Sigmoid colon (tissue), 7 donors: Measurements from ENCODE around the gene NDUFB10. TPM values are rescaled to one million over a fixed set of nuclear protein-coding genes. Genes with fewer than 3 reads are reported as not detected.

Experiments
- DNase-seq: peaks from one replicate; pipeline ENCODE4 v3.0.0-alpha.2; 2019
- H3K27ac ChIP-seq, 4 donors: fragments of 200-600 bp; sonication (generic); one replicate each; pipeline ENCODE4 v1.5.1; 2016 to 2019; ENCODE audit warnings: mild to moderate bottlenecking in 1 of 4
- H3K27me3 ChIP-seq, 3 donors: fragments of 200-600 bp; sonication (generic); one replicate each; pipeline ENCODE4 v1.5.1; 2019; ENCODE audit warnings: mild to moderate bottlenecking in 1 of 3
- H3K36me3 ChIP-seq, 4 donors: fragments of 200-600 bp; sonication (generic); one replicate each; pipeline ENCODE4 v1.5.1; 2016 to 2019
- H3K4me1 ChIP-seq, 4 donors: fragments of 200-600 bp; sonication (generic); one replicate each; pipeline ENCODE4 v1.5.1; 2017 to 2019
- H3K4me3 ChIP-seq, 4 donors: fragments of 200-600 bp; sonication (generic); one replicate each; pipeline ENCODE4 v1.5.1; 2017 to 2019; ENCODE audit warnings: mild to moderate bottlenecking in 2 of 4, moderate library complexity in 1 of 4
- H3K9me3 ChIP-seq, 4 donors: fragments of 200-600 bp in 3 of 4; sonication (generic) in 3 of 4; one replicate each; pipeline versions ENCODE4 v1.5.1 to v1.6.1; 2013 to 2019
- EP300 ChIP-seq, 4 donors: sonication (generic); formaldehyde crosslinking; IDR thresholded peaks; one replicate each; pipeline ENCODE4 v1.6.1; 2017; ENCODE audit warnings: antibody characterized with exemption in 4 of 4
- POLR2A ChIP-seq, 2 donors: fragments of 450-650 bp; IDR thresholded peaks; one replicate each; pipeline ENCODE4 v1.6.1; 2016; ENCODE audit warnings: antibody characterized with exemption in 2 of 2, mild to moderate bottlenecking in 2 of 2, moderate library complexity in 2 of 2
- POLR2AphosphoS5 ChIP-seq, 4 donors: sonication (generic); formaldehyde crosslinking; IDR thresholded peaks; one replicate each; pipeline ENCODE4 v1.6.1; 2017; ENCODE audit warnings: antibody characterized with exemption in 4 of 4
- WGBS, 2 donors: extraction: QIAGEN DNeasy Blood & Tissue Kit; methylation state at CpG; one replicate each; pipeline ENCODE4 v1.1.7; 2013; 5-methylcytosine and 5-hydroxymethylcytosine counted together
- intact Hi-C: fragments of 100-400 bp; cut with DNase I; formaldehyde crosslinking; loops from one replicate; pipeline ENCODE4 v1.15.1; 2023
- polyA plus RNA-seq, 3 donors: library from polyadenylated mRNA; stranded (reverse); fragments of 200-250 nt; gene quantifications; one replicate each; pipeline ENCODE4 v1.2.3, GENCODE V29; 2013
- total RNA-seq, 4 donors: library from RNA; depleted of rRNA; stranded (reverse); fragments of >200 nt; gene quantifications; one replicate each; pipeline ENCODE4 v1.1.0, GENCODE V29; 2016
- TF ChIP-seq, protein P1 (sequence below), 4 experiments: fragments of 450-650 bp in 3 of 4; fragments of 200-600 bp in 1 of 4; IDR thresholded peaks; one replicate each; pipeline ENCODE4 v1.5.1; 2016 to 2019; ENCODE audit warnings: antibody characterized with exemption in 4 of 4, mild to moderate bottlenecking in 3 of 4, moderate library complexity in 2 of 4
- donor health status: healthy with polysubstance abuse.
- donor health status: Bipolar disorder and iron deficiency.
- donor health status: healthy.

The NDUFB10 gene
- total and polyA plus RNA-seq, 7 donors = 200 to 489 (median 298) TPM

DNA sequence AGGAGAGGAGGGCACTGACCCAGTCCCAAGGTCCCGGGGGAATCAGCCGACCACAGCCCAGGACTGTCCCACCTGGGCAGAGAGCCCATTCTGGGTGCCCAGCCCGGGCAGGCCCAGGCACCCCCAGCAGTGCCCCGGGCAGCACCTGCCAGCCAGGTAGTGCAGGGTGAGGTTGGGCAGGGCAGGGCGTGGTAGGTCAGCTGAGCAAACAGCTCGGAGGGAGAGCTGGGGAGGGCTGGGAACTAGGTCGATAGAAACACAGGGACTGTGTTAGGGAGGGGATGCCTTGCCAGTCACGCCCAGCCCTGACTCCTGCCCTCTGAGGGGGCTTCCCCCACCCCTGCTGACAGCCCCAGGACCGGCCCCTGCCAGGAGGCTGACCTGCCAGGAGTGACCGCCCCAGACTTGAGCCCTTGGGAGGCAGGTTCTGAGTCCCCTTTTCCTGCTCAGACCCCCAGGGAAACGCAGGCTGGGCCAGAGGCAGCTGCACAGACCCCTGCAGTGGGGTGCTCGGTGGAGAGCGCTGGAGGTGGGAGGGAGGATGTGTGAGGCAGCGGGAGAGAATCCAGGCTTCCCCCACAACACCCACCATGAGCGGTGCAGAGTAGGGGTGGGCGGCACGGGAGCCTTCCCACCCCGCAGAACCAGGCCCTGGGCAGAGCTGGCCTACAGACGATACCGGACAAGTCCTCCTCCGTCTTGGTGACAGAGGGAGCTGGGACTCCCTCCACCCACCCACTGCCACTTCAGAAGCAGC, 45.8 kb upstream of the NDUFB10 start:
- no peak overlapping the region for H3K27ac ChIP-seq
- H3K27me3 ChIP-seq = peaks cover 19 to 71% (median 40%) of the 10 kb centered on the region in 3 donors
- no peak for DNase-seq
- no peak overlapping the region for H3K4me3 ChIP-seq
- no peak for TF ChIP-seq POLR2A (IDR thresholded peaks at IDR 0.05)
- no peak for TF ChIP-seq EP300 (IDR thresholded peaks at IDR 0.05)
- no peak for TF ChIP-seq POLR2AphosphoS5 (IDR thresholded peaks at IDR 0.05)
- TF ChIP-seq, protein P1, sequence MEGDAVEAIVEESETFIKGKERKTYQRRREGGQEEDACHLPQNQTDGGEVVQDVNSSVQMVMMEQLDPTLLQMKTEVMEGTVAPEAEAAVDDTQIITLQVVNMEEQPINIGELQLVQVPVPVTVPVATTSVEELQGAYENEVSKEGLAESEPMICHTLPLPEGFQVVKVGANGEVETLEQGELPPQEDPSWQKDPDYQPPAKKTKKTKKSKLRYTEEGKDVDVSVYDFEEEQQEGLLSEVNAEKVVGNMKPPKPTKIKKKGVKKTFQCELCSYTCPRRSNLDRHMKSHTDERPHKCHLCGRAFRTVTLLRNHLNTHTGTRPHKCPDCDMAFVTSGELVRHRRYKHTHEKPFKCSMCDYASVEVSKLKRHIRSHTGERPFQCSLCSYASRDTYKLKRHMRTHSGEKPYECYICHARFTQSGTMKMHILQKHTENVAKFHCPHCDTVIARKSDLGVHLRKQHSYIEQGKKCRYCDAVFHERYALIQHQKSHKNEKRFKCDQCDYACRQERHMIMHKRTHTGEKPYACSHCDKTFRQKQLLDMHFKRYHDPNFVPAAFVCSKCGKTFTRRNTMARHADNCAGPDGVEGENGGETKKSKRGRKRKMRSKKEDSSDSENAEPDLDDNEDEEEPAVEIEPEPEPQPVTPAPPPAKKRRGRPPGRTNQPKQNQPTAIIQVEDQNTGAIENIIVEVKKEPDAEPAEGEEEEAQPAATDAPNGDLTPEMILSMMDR (IDR thresholded peaks at IDR 0.05) = no peak
- no peaks in the 10 kb centered on the region for H3K36me3 ChIP-seq
- H3K9me3 ChIP-seq = no peaks in the 10 kb centered on the region
- H3K4me1 ChIP-seq = peaks cover 0 to 10% (median 3%) of the 10 kb centered on the region in 4 donors
- intact Hi-C loops = no loop called here
- 11 to 49% methylated on average over 21 of the region's 21 CpGs for WGBS, 2 donors

DNA sequence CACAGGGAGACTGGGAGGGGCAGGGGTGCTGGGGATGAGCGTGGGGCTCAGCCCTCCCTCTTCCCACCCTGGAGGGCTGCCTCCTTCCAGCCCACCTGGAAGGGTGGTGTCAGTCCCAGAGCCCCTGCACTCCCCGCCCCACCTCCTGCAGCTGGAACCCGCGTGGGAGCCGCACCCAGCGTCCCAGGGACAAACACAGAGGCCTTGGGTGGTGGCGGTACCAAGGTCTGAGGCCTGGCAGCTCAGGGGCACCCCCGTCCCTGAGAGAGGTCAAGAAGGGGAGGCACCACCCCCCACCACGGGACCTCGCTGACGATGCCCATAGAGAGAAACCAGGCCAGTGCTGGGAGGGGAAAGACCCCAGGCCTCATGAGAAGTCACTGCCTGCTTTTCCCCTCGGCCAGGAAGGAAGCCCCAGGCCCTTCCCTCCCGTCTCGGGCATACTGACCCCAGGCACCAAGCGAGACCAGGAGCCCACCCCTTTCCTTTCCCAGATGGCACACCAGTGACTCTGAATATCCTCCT, 45.2 kb upstream of the NDUFB10 start:
- Histone ChIP-seq H3K36me3 (no peaks in the 10 kb centered on the region), H3K4me1 (peaks cover 0 to 10% (median 6%) of the 10 kb centered on the region in 4 donors), H3K27ac (no peak overlapping the region), H3K4me3 (no peak overlapping the region), H3K9me3 (no peaks in the 10 kb centered on the region), H3K27me3 (peaks cover 23 to 71% (median 40%) of the 10 kb centered on the region in 3 donors)
- TF ChIP-seq POLR2A (IDR thresholded peaks at IDR 0.05) (no peak), EP300 (IDR thresholded peaks at IDR 0.05) (no peak), POLR2AphosphoS5 (IDR thresholded peaks at IDR 0.05) (no peak)
- TF ChIP-seq, protein P1 (IDR thresholded peaks at IDR 0.05) = no peak
- DNase-seq = no peak
- WGBS, 2 donors = 23 to 43% methylated on average over 15 of the region's 15 CpGs
- intact Hi-C loops = no loop called here

DNA sequence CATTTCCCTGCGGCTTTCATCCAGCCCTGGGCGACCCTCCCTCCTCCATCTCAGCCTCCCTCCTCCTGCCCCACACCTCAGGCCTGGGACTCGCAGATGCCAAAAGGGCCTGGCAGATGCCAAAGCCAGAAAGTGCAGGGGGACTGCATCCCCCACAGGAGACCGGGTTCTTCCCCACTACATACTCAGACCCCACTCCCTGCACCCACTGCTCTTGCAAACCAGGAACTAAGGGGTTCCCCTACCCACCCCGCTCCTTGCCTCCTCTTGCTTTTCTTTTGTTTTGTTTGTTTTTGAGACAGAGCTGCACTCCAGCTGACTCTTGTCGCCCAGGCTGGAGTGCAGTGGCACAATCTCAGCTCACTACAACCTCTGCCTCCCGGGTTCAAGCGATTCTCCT, 44.4 kb upstream of the NDUFB10 start:
- Histone ChIP-seq H3K27me3 (peaks cover 29 to 71% (median 44%) of the 10 kb centered on the region in 3 donors), H3K36me3 (no peaks in the 10 kb centered on the region), H3K27ac (no peak overlapping the region), H3K4me3 (no peak overlapping the region), H3K9me3 (no peaks in the 10 kb centered on the region), H3K4me1 (peaks cover 0 to 10% (median 6%) of the 10 kb centered on the region in 4 donors)
- intact Hi-C loops = no loop called here
- 56 to 62% methylated on average over 8 of the region's 8 CpGs for WGBS, 2 donors
- no peak for DNase-seq
- TF ChIP-seq, protein P1 (IDR thresholded peaks at IDR 0.05) = no peak
- TF ChIP-seq POLR2A (IDR thresholded peaks at IDR 0.05) (no peak), POLR2AphosphoS5 (IDR thresholded peaks at IDR 0.05) (no peak)

DNA sequence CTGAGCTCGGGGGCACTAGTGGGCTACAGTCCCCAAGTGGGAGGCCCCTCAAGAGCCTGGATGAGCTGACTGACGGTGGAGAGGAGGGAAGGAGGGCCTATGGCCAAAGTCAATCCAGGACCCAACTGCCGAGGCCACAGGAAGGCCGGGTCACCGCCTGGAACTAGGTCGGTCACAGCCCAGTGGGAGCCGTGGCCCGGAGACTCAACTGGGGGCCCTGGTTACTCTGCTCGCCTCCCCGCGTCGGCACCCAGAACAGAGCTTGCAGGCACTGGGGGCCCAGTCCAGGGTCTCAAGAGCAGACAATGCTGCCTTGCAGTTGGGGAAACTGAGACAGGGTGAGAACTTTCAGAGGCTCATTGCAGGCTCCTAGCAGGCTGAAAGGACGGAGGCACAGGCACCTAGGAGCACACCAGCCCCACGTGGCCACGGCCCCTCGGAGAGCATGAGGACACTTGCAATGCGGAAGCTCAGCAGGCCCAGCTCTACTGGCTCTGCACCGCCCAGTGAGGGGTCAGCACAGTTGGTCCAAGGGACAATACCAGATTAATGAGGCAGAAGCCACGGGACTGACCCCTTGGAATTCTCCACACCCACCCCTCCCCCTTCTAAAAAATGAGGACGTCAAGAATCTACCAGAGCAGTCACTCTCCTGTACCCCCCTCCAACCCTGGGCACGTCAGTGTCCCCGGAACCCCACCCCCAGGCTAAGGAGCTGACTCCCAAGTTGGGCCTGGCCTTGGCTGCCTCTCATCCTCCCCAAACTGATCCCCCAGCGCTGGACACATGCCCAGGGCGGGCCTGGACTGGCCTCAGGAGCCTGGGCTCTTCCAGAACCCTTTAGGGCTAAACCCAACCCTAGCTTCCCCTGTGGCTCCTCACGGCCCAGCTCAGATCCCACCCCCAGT, 43.4 kb upstream of the NDUFB10 start:
- Histone ChIP-seq H3K4me3 (no peak overlapping the region), H3K36me3 (no peaks in the 10 kb centered on the region), H3K27me3 (peaks cover 33 to 78% (median 53%) of the 10 kb centered on the region in 3 donors), H3K9me3 (no peaks in the 10 kb centered on the region), H3K27ac (no peak overlapping the region), H3K4me1 (peaks cover 0 to 10% (median 6%) of the 10 kb centered on the region in 4 donors)
- 70 to 80% methylated on average over 25 of the region's 25 CpGs for WGBS, 2 donors
- TF ChIP-seq POLR2AphosphoS5 (IDR thresholded peaks at IDR 0.05) (no peak), POLR2A (IDR thresholded peaks at IDR 0.05) (no peak), EP300 (IDR thresholded peaks at IDR 0.05) (no peak)
- TF ChIP-seq, protein P1 (IDR thresholded peaks at IDR 0.05) = no peak
- no peak for DNase-seq
- intact Hi-C loops = no loop called here
